Stimulated activated naive CD8-positive, alpha-beta T cell treated with anti-CD3 and anti-CD28 coated beads, Interleukin-15, Interleukin-2, amounts not matched to agents 100 ng/mL and 50 ng/mL, for 24 hours (primary cell): ENCODE measurements around the gene SKIL.

Experiments
- H3K27ac Mint-ChIP-seq: one replicate; pipeline ENCODE4 v1.8.0; 2021; ENCODE audit warnings: mild to moderate bottlenecking, mixed read lengths
- H3K27me3 Mint-ChIP-seq: one replicate; pipeline ENCODE4 v1.8.0; 2021; ENCODE audit warnings: mixed read lengths
- H3K36me3 Mint-ChIP-seq: one replicate; pipeline ENCODE4 v1.8.0; 2021; ENCODE audit warnings: low read depth, mixed read lengths
- H3K4me1 Mint-ChIP-seq: one replicate; pipeline ENCODE4 v1.8.0; 2021; ENCODE audit warnings: low read depth, mixed read lengths
- H3K4me3 Mint-ChIP-seq: one replicate; pipeline ENCODE4 v1.8.0; 2021; ENCODE audit warnings: mild to moderate bottlenecking, mixed read lengths
- H3K9me3 Mint-ChIP-seq: one replicate; pipeline ENCODE4 v1.8.0; 2021; ENCODE audit warnings: mixed read lengths

Gene SKIL

DNA sequence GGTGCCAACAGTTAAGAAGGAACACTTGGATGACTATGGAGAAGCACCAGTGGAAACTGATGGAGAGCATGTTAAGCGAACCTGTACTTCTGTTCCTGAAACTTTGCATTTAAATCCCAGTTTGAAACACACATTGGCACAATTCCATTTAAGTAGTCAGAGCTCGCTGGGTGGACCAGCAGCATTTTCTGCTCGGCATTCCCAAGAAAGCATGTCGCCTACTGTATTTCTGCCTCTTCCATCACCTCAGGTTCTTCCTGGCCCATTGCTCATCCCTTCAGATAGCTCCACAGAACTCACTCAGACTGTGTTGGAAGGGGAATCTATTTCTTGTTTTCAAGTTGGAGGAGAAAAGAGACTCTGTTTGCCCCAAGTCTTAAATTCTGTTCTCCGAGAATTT lies 3.0 kb downstream of the SKIL start:
- Mint-ChIP-seq H3K36me3 (peaks cover 53% of the 10 kb centered on the region), H3K4me3 (no peak overlapping the region), H3K4me1 (peaks cover 66% of the 10 kb centered on the region), H3K9me3 (peaks cover 3% of the 10 kb centered on the region), H3K27me3 (no peaks in the 10 kb centered on the region), H3K27ac (no peak overlapping the region)

- peaks cover 62% of the 10 kb centered on the region for H3K4me1 Mint-ChIP-seq
- H3K9me3 Mint-ChIP-seq: peaks cover 3% of the 10 kb centered on the region
- no peak overlapping the region for H3K27ac Mint-ChIP-seq
- H3K4me3 Mint-ChIP-seq: no peak overlapping the region
- peaks cover 53% of the 10 kb centered on the region for H3K36me3 Mint-ChIP-seq
- H3K27me3 Mint-ChIP-seq: no peaks in the 10 kb centered on the region
Measured at GRCh38 chr3:170360916-170361315, 3.4 kb downstream of the SKIL start.

DNA sequence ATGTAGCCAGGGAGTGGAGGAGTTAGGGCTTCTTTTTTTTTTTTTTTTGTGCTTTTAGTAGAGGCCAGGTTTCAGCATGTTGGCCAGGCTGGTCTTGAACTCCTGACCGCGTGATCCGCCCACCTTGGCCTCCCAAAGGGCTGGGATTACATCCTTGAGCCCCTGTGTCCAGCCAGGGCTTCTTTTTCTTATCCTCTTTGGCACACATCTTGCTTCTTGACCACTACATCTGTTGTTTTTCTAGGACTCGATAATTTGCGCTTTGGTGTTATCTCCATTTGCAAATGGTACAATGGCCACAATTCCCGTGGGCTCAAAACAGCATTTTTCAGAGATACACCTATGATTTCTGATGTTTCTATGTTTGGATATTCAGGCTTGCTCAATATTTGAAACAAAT lies 4.2 kb downstream of the SKIL start:
- Mint-ChIP-seq H3K9me3 (peaks cover 3% of the 10 kb centered on the region), H3K4me3 (peak overlapping the region; percentile 14), H3K36me3 (peaks cover 56% of the 10 kb centered on the region), H3K27me3 (no peaks in the 10 kb centered on the region), H3K4me1 (peaks cover 56% of the 10 kb centered on the region), H3K27ac (no peak overlapping the region)

DNA sequence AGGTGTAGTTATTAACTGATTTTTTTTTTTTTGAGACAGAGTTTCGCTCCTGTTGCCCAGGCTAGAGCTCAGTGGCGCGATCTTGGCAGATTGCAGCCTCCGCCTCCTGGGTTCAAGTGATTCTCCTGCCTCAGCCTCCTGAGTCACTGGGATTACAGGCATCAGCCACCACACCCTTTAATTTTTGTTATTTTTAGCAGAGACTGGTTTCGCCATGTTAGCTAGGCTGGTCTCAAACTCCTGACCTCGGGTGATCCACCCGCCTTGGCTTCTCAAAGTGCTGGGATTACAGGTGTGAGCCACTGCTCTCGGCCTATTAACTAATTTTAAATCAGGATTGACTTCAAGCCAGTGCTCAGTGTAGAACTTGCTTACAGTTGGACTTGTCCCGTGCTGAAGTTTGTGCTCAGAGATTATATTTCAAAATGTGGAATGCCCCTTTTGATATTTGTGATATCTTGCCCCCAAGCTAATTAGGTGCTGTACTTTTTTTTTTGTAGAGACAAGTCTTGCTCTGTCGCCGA lies 6.0 kb downstream of the SKIL start:
- Mint-ChIP-seq H3K4me3 (no peak overlapping the region), H3K9me3 (peaks cover 3% of the 10 kb centered on the region), H3K27ac (no peak overlapping the region), H3K36me3 (peaks cover 54% of the 10 kb centered on the region), H3K27me3 (no peaks in the 10 kb centered on the region), H3K4me1 (peaks cover 58% of the 10 kb centered on the region)

GRCh38 chr3:170364965-170365364 lies 7.5 kb downstream of the SKIL start:
- H3K27ac Mint-ChIP-seq: no peak overlapping the region
- H3K9me3 Mint-ChIP-seq: peaks cover 3% of the 10 kb centered on the region
- no peaks in the 10 kb centered on the region for H3K27me3 Mint-ChIP-seq
- no peak overlapping the region for H3K4me3 Mint-ChIP-seq
- peaks cover 49% of the 10 kb centered on the region for H3K36me3 Mint-ChIP-seq
- H3K4me1 Mint-ChIP-seq: peaks cover 47% of the 10 kb centered on the region

- Mint-ChIP-seq H3K27me3 (no peaks in the 10 kb centered on the region), H3K4me3 (peak overlapping the region; percentile 3), H3K9me3 (no peaks in the 10 kb centered on the region), H3K36me3 (peaks cover 32% of the 10 kb centered on the region), H3K27ac (no peak overlapping the region), H3K4me1 (peaks cover 43% of the 10 kb centered on the region)
Measured at GRCh38 chr3:170367797-170368196, 10.3 kb downstream of the SKIL start.

DNA sequence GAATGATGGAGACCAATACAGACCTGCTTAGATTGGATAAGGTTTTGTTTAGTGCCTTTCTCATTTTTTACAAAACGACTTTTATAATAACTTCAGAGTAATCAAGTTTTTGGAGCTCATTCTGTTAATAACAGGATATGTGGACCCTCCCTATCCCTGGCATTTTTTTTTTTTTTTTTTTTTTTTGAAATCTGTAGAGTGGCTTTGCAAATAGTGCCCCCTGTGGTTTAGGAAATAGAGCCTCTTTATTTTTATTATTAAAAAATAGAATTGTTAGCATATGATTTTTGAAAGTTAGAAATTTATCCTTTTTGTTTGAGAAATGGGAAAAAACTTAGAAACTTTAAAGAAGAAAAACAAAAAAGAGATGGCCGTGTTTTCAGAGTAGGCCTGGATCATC lies 11.4 kb downstream of the SKIL start:
- Mint-ChIP-seq H3K4me3 (no peak overlapping the region), H3K9me3 (no peaks in the 10 kb centered on the region), H3K27ac (no peak overlapping the region), H3K36me3 (peaks cover 20% of the 10 kb centered on the region), H3K27me3 (no peaks in the 10 kb centered on the region), H3K4me1 (peaks cover 37% of the 10 kb centered on the region)

- Mint-ChIP-seq H3K4me3 (no peak overlapping the region), H3K4me1 (peaks cover 35% of the 10 kb centered on the region), H3K36me3 (peaks cover 10% of the 10 kb centered on the region), H3K27ac (no peak overlapping the region), H3K27me3 (no peaks in the 10 kb centered on the region), H3K9me3 (no peaks in the 10 kb centered on the region)
Measured at GRCh38 chr3:170372190-170372879, 14.8 kb downstream of the SKIL start.

DNA sequence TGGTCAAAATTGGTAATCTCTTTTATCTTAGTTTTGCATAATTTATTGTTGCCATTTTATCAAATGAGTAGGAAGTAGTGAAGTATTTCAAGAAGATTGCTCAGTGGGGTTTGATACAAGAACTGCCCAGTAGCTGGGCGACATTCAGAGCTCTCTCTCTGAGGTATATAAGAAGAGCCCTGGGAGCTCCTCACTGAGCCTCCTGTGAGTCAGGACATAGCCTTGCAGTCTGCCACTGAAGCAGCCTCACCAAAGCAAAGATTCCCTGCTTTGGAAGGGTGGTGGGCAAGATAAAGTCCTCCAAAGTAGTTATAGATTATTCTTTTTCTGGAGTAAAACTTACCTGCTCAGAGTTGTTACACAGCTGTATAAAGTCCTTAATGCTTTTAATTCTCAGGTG lies 26.1 kb downstream of the SKIL start:
- Mint-ChIP-seq H3K9me3 (no peaks in the 10 kb centered on the region), H3K27me3 (no peaks in the 10 kb centered on the region), H3K4me3 (no peak overlapping the region), H3K27ac (no peak overlapping the region), H3K4me1 (no peaks in the 10 kb centered on the region), H3K36me3 (peaks cover 50% of the 10 kb centered on the region)

- Mint-ChIP-seq H3K27ac (no peak overlapping the region), H3K36me3 (peaks cover 54% of the 10 kb centered on the region), H3K4me1 (peaks cover 6% of the 10 kb centered on the region), H3K27me3 (no peaks in the 10 kb centered on the region), H3K4me3 (no peak overlapping the region), H3K9me3 (no peaks in the 10 kb centered on the region)
Measured at GRCh38 chr3:170386468-170386867, 29.0 kb downstream of the SKIL start.

DNA sequence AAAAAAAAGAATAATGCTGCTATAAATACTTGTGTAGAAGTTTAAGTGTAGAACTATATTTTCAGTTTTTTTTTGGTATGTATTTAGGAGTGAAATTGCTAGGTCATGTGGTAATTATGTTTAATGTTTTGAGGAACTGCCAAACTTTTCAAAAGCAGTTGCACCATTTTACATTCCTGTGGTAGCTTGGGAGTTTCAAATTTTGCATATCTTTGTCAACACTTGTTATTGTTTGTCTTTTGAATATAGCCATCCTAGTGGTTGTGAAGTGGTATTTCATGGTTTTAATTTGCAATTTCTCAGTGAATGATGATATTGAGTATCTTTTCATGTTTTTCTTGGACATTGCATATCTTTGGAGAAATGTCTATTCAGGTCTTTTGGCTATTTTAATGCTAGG lies 30.4 kb downstream of the SKIL start:
- H3K27me3 Mint-ChIP-seq: no peaks in the 10 kb centered on the region
- no peak overlapping the region for H3K4me3 Mint-ChIP-seq
- no peak overlapping the region for H3K27ac Mint-ChIP-seq
- H3K4me1 Mint-ChIP-seq: peaks cover 6% of the 10 kb centered on the region
- H3K36me3 Mint-ChIP-seq: peaks cover 66% of the 10 kb centered on the region
- no peaks in the 10 kb centered on the region for H3K9me3 Mint-ChIP-seq

GRCh38 chr3:170391108-170391507 lies 33.6 kb downstream of the SKIL start:
- H3K4me1 Mint-ChIP-seq: peaks cover 6% of the 10 kb centered on the region
- H3K9me3 Mint-ChIP-seq: no peaks in the 10 kb centered on the region
- H3K27ac Mint-ChIP-seq: no peak overlapping the region
- peaks cover 47% of the 10 kb centered on the region for H3K36me3 Mint-ChIP-seq
- H3K27me3 Mint-ChIP-seq: no peaks in the 10 kb centered on the region
- H3K4me3 Mint-ChIP-seq: no peak overlapping the region

- H3K27ac Mint-ChIP-seq: no peak overlapping the region
Measured at GRCh38 chr3:170397685-170398084, 40.2 kb downstream of the SKIL start.

GRCh38 chr3:170405101-170405500 lies 47.6 kb downstream of the SKIL start:
- Mint-ChIP-seq H3K27me3 (no peaks in the 10 kb centered on the region), H3K4me1 (no peaks in the 10 kb centered on the region), H3K9me3 (no peaks in the 10 kb centered on the region), H3K36me3 (no peaks in the 10 kb centered on the region), H3K4me3 (no peak overlapping the region), H3K27ac (no peak overlapping the region)

More at GRCh38 chr3:170397685-170398084, 40.2 kb downstream of the SKIL start:
- Mint-ChIP-seq H3K36me3 (peaks cover 11% of the 10 kb centered on the region), H3K27me3 (no peaks in the 10 kb centered on the region), H3K4me1 (no peaks in the 10 kb centered on the region), H3K4me3 (no peak overlapping the region), H3K9me3 (no peaks in the 10 kb centered on the region)

DNA sequence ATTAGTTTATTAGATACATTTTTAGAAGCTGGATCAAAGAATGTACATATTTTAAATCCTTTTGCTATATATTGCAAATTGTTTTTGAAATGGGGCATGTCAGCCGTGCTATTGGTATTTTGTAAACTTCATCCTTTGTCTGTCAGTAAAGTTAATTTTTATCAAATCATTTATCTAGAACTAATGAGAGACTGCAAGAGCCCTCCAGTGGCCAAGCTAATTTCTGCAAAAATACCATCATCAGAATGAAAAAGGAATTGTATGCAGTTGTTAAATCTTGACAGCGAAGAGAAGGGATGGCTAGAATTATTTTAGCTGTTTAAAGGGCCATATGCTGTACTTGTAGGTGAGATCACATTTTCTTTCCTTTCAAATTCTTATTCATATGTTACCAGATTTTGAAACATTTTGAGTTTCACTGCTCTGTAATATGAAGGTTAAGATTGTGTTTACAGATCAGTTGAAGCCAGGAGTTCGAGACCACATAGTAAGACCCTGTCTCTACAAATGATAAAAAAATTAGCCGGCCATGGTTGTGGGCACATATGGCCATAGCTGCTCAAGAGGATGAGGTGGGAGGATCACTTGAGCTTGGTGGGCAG lies 53.0 kb downstream of the SKIL start:
- no peaks in the 10 kb centered on the region for H3K36me3 Mint-ChIP-seq
- no peak overlapping the region for H3K27ac Mint-ChIP-seq
- no peak overlapping the region for H3K4me3 Mint-ChIP-seq
- no peaks in the 10 kb centered on the region for H3K9me3 Mint-ChIP-seq
- H3K4me1 Mint-ChIP-seq: peaks cover 4% of the 10 kb centered on the region
- no peaks in the 10 kb centered on the region for H3K27me3 Mint-ChIP-seq

- Mint-ChIP-seq H3K27me3 (peaks cover 17% of the 10 kb centered on the region), H3K4me1 (peaks cover 6% of the 10 kb centered on the region), H3K27ac (no peak overlapping the region), H3K9me3 (no peaks in the 10 kb centered on the region), H3K36me3 (no peaks in the 10 kb centered on the region), H3K4me3 (no peak overlapping the region)
Measured at GRCh38 chr3:170413291-170413690, 55.8 kb downstream of the SKIL start.
